Epithelial cell of esophagus (primary cell): Measurements from ENCODE around the gene MNAT1.
"Not testable (repeated sequence)": the region's sequence is repeated elsewhere in the genome, so short reads cannot be mapped to it uniquely, and the experiment has no call there.

ENCODE experiments used
- DNase-seq: peaks from one replicate; pipeline ENCODE4 v3.0.0; 2010; ENCODE audit warnings: low read depth
- H3K4me3 ChIP-seq: 2 replicates; pipeline ENCODE4 v1.5.1; 2011; ENCODE audit warnings: mild to moderate bottlenecking, low read length, control low read depth
- TF ChIP-seq, protein P1 (sequence below): IDR thresholded peaks from 2 replicates; pipeline ENCODE4 v1.5.1; 2011; ENCODE audit warnings: low read depth, mild to moderate bottlenecking, low read length, control low read depth, inconsistent platforms; ENCODE audit not compliant: insufficient read depth; ENCODE audit errors: missing control alignments

The MNAT1 gene

GRCh38 chr14:60878121-60878520 is 143.6 kb downstream of the MNAT1 start:
- no peak for DNase-seq
- TF ChIP-seq, protein P1, sequence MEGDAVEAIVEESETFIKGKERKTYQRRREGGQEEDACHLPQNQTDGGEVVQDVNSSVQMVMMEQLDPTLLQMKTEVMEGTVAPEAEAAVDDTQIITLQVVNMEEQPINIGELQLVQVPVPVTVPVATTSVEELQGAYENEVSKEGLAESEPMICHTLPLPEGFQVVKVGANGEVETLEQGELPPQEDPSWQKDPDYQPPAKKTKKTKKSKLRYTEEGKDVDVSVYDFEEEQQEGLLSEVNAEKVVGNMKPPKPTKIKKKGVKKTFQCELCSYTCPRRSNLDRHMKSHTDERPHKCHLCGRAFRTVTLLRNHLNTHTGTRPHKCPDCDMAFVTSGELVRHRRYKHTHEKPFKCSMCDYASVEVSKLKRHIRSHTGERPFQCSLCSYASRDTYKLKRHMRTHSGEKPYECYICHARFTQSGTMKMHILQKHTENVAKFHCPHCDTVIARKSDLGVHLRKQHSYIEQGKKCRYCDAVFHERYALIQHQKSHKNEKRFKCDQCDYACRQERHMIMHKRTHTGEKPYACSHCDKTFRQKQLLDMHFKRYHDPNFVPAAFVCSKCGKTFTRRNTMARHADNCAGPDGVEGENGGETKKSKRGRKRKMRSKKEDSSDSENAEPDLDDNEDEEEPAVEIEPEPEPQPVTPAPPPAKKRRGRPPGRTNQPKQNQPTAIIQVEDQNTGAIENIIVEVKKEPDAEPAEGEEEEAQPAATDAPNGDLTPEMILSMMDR = no peak
- no peak overlapping the region for H3K4me3 ChIP-seq

GRCh38 chr14:60878536-60878935 is 144.0 kb downstream of the MNAT1 start:
- DNase-seq = no peak
- TF ChIP-seq, protein P1 = no peak
- no peak overlapping the region for H3K4me3 ChIP-seq

DNA sequence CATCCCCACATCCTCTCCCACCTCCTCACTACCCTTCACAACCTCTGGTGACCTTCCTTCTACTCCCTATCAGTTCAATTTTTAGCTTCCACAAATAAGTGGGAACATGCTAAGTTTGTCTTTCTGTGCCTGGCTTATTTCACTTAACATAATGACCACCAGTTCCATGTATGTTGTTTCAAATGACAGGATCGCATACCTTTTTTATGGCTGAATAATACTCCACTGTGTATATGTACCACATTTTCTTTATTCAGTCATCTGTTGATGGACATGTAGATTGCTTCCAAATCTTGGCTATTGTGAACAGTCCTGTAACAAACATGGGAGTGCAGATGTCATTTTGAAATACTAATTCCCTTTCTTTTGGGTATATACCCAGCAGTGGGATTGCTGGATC is 147.7 kb downstream of the MNAT1 start:
- TF ChIP-seq, protein P1 = no peak
- no peak overlapping the region for H3K4me3 ChIP-seq
- no peak for DNase-seq

DNA sequence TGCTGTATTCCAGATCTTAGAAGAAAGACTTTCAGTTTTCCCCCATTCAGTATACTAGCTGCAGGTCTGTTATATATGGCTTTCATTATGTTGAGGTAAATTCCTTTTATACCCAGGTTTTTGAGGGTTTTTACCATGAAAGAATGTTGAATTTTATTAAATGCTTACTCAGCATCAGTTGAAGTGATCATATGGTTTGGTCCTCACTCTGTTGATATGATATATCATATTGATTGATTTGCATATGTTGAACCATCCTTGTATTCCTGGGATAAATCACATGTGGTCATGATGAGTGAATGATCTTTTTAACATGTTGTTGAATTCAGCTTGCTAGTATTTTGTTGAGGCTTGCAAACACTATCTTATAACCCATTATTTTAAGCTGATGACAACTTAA is 149.6 kb downstream of the MNAT1 start:
- TF ChIP-seq, protein P1 = no peak
- H3K4me3 ChIP-seq = no peak overlapping the region

GRCh38 chr14:60890636-60891035 is 156.1 kb downstream of the MNAT1 start:
- not testable (repeated sequence) for DNase-seq, H3K4me3 ChIP-seq

More for the DNA sequence above, 149.6 kb downstream of the MNAT1 start:
- no peak for DNase-seq

- no peak for DNase-seq
- no peak overlapping the region for H3K4me3 ChIP-seq
- TF ChIP-seq, protein P1 = no peak
Measured at GRCh38 chr14:60893911-60894310, 159.3 kb downstream of the MNAT1 start.

DNA sequence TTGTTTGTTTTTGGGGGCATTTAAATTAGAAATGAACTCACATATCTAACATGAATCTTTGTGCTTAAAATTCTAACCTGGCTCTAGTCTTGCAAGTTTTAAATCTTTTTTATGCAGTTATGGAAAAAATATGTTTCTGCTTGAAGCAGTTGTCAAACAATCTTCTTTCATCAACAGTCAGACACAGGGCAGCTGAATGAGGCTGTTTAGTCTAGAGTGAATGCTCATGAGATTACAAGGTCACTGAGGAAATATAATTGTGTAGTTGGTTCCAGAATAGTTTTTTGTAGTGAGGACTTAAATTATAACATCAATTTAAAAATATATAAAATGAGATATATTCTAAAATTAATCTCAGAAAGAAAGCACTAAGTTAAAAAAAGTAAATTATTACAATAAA is 169.8 kb downstream of the MNAT1 start:
- TF ChIP-seq, protein P1 = no peak

More for the DNA sequence above, 169.8 kb downstream of the MNAT1 start:
- no peak for DNase-seq
- no peak overlapping the region for H3K4me3 ChIP-seq
